CD4-positive, alpha-beta memory T cell (primary cell): ENCODE measurements around the gene KCND2. TPM values are rescaled to one million over a fixed set of nuclear protein-coding genes. Genes with fewer than 3 reads are reported as not detected.
A peak's percentile ranks its signal among the peaks of the same experiment; 100 is the strongest.

Experiments
- CTCF ChIA-PET: fragments of 350-600 bp; sonication (Branson Sonifier 250); formaldehyde crosslinking; loops from one replicate; lab custom pipeline; 2021; ENCODE audit warnings: inconsistent platforms; ENCODE audit not compliant: partially characterized antibody; lab: Charles Lee
- POLR2A ChIA-PET: fragments of 350-600 bp; sonication (Branson Sonifier 250); formaldehyde crosslinking; loops from one replicate; lab custom pipeline; 2021; ENCODE audit not compliant: partially characterized antibody; lab: Charles Lee
- DNase-seq, 5 donors: peaks; one replicate each; pipeline versions ENCODE4 v3.0.0 to v3.0.0-alpha.2; 2020 to 2022; ENCODE audit warnings: mixed read lengths in 1 of 5
- H3K27ac ChIP-seq: one replicate; pipeline ENCODE4 v1.7.0; 2013; ENCODE audit warnings: low read depth, low read length
- H3K27me3 ChIP-seq: 2 replicates; pipeline ENCODE4 v1.7.0; 2013; ENCODE audit warnings: mild to moderate bottlenecking, low read length, moderate library complexity; ENCODE audit not compliant: insufficient read depth
- H3K36me3 ChIP-seq: 2 replicates; pipeline ENCODE4 v1.7.0; 2013; ENCODE audit warnings: mild to moderate bottlenecking, low read length, moderate library complexity; ENCODE audit not compliant: insufficient read depth
- H3K4me1 ChIP-seq: 2 replicates; pipeline ENCODE4 v1.7.0; 2013; ENCODE audit warnings: mild to moderate bottlenecking, low read length, moderate library complexity; ENCODE audit not compliant: insufficient read depth
- H3K4me3 ChIP-seq, 2 donors: one replicate each; pipeline ENCODE4 v1.7.0; 2013; ENCODE audit warnings: low read length in 2 of 2, mild to moderate bottlenecking in 1 of 2
- H3K9me3 ChIP-seq, 2 donors: one replicate each; pipeline ENCODE4 v1.7.0; 2013; ENCODE audit warnings: low read length in 2 of 2, control low read depth in 1 of 2; ENCODE audit not compliant: control insufficient read depth in 1 of 2
- H3K27ac Mint-ChIP-seq, 7 donors: one replicate each; pipeline ENCODE4 v1.8.0; 2020 to 2021; ENCODE audit warnings: mixed read lengths in 7 of 7, mild to moderate bottlenecking in 6 of 7, inconsistent platforms in 3 of 7, moderate library complexity in 3 of 7
- H3K27me3 Mint-ChIP-seq, 2 donors: one replicate each; pipeline ENCODE4 v1.8.0; 2020 to 2021; ENCODE audit warnings: mixed read lengths in 2 of 2
- H3K36me3 Mint-ChIP-seq, 2 donors: one replicate each; pipeline ENCODE4 v1.8.0; 2020 to 2021; ENCODE audit warnings: mixed read lengths in 2 of 2, inconsistent platforms in 1 of 2, mild to moderate bottlenecking in 1 of 2
- H3K4me1 Mint-ChIP-seq, 4 donors: one replicate each; pipeline ENCODE4 v1.8.0; 2020 to 2021; ENCODE audit warnings: mixed read lengths in 4 of 4, mild to moderate bottlenecking in 1 of 4
- H3K4me3 Mint-ChIP-seq, 8 donors: one replicate each; pipeline ENCODE4 v1.8.0; 2020 to 2021; ENCODE audit warnings: mixed read lengths in 8 of 8, mild to moderate bottlenecking in 7 of 8, moderate library complexity in 6 of 8, inconsistent platforms in 3 of 8
- H3K9me3 Mint-ChIP-seq, 8 donors: one replicate each; pipeline ENCODE4 v1.8.0; 2020 to 2021; ENCODE audit warnings: mixed read lengths in 8 of 8, mild to moderate bottlenecking in 5 of 8, inconsistent platforms in 3 of 8, moderate library complexity in 1 of 8
- intact Hi-C: fragments of 100-400 bp; cut with micrococcal nuclease; formaldehyde crosslinking; loops from one replicate; pipeline ENCODE4 v1.15.1; 2023
- polyA plus RNA-seq, 2 donors: library from polyadenylated mRNA; unstranded; fragments of 300-500 nt; fragmentation: Illumina TruSeq; gene quantifications; one replicate each; pipeline ENCODE4 v1.2.3, GENCODE V29; 2021
- total RNA-seq, 2 experiments: library from RNA; stranded (reverse); gene quantifications; one replicate each; pipeline ENCODE4 v1.2.3, GENCODE V29; 2021

Gene KCND2
- total and polyA plus RNA-seq, 4 experiments from 2014 or later = not detected

DNA sequence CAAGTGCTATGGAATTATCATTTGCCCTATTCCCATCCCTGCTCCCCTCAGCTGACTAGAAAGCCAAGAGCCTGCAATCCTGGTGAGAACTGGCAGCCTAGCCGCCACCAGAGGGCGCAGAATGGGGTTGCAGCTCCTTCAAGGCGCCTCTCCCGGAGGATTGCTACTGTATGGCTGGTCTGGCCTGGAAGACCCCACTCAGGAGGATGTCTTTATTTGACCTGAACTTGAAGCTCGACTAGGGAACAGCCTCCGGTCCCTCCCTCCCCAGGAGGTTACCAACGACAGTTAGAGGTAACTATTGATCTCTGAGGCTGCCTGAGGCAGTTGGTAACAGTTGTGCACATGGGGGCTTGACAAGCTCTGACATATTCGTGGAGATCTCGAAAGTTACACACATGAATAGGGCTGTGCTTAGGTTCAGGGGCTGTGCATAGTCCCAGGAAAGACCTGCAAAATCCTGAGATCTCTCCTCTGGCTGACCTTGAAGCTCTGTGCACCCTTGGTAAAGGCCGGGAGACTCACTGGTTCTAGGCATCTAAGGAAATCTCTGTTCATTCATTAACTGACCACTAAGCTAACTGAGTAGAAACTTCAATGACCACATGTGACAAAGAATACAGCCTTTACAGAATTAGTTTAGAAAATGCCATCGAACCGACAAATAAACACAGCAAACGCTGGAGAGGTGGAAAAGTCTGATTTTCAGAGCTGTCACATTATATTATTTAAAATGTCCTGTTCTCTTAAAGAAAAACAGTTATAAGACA, 519.3 kb downstream of the KCND2 start:
- Histone ChIP-seq H3K27ac (no peak overlapping the region), H3K27me3 (no peaks in the 10 kb centered on the region), H3K36me3 (no peaks in the 10 kb centered on the region), H3K9me3 (no peaks in the 10 kb centered on the region), H3K4me3 (no peak overlapping the region), H3K4me1 (no peaks in the 10 kb centered on the region)
- peaks cover 0 to 1% (median 0%) of the 10 kb centered on the region in 8 donors for H3K9me3 Mint-ChIP-seq
- POLR2A ChIA-PET = no interaction called here
- CTCF ChIA-PET = interaction anchor here (0.7 to 3.2 kb wide), 27 partner anchors 9 to 315 kb away, joined by 3 to 26 read pairs (median 3); no protein-coding TSS in a partner anchor
- no peak overlapping the region for H3K27ac Mint-ChIP-seq
- no peaks in the 10 kb centered on the region for H3K4me1 Mint-ChIP-seq
- peak; percentile 22 to 43 (median 32) for DNase-seq
- no peaks in the 10 kb centered on the region for H3K36me3 Mint-ChIP-seq
- H3K4me3 Mint-ChIP-seq = no peak overlapping the region
- H3K27me3 Mint-ChIP-seq = no peaks in the 10 kb centered on the region
- intact Hi-C loops = loop anchor here (1.0 to 5.0 kb wide), 3 partner anchors 149 to 315 kb away; no protein-coding TSS in a partner anchor

DNA sequence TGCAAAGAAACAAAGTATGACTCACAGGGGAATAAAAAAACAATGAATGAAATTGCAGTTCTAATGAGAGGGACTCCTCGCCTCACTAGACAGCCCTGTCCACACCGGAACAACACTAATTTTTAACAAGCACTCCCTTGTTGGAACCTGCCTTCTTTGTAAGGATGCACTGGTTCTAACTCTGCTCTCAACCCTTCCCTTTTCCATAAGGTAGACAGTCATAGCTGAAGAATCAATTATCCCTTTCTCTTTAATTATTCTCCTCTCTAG, 519.8 kb downstream of the KCND2 start:
- ChIA-PET POLR2A (no interaction called here), CTCF (interaction anchor here (0.7 to 3.2 kb wide), 18 partner anchors 8 to 315 kb away, joined by 3 to 26 read pairs (median 4); no protein-coding TSS in a partner anchor)
- Histone ChIP-seq H3K9me3 (no peaks in the 10 kb centered on the region), H3K36me3 (no peaks in the 10 kb centered on the region), H3K27me3 (no peaks in the 10 kb centered on the region), H3K27ac (no peak overlapping the region), H3K4me3 (no peak overlapping the region), H3K4me1 (no peaks in the 10 kb centered on the region)
- intact Hi-C loops = loop anchor here (1.0 to 5.0 kb wide), 3 partner anchors 149 to 315 kb away; no protein-coding TSS in a partner anchor
- Mint-ChIP-seq H3K27ac (no peak overlapping the region), H3K36me3 (no peaks in the 10 kb centered on the region), H3K27me3 (no peaks in the 10 kb centered on the region), H3K4me3 (no peak overlapping the region), H3K4me1 (no peaks in the 10 kb centered on the region), H3K9me3 (peaks cover 0 to 4% (median 0%) of the 10 kb centered on the region in 8 donors)
- no peak for DNase-seq

DNA sequence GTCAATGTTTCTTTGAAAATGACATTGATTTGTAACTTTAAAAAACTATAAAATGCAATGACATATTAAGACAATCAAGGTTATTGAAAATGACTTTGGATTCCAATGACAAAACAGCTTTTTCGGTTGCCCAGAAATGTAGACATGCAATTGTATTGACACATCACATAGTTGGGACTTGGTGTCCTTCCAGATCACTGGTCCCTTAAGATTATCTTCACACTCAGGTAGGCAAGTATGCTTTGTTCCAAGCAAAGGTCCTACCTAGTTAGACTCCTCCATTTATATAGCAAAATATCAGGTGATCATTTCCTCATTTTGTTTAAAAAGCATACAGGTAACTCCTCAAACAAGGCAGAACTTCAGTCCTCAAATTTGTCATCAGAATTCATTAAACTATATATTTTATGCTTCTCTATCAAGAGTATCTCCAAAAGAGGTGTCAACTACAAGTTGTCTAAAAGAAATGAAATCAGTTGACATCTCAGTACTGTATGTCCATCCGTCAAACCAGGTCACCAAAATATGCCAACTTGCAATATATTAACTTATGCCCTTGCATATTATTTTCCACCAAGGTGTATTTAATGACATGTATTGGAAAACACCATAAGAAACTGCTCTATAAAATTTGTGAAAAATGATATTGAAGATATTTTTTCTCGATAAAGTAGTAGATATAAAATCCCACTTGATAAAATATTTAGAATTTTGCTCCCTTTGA, 520.4 kb downstream of the KCND2 start:
- ChIA-PET CTCF (interaction anchor here (1.5 to 3.2 kb wide), 5 partner anchors 10 to 314 kb away, joined by 3 to 26 read pairs (median 8); no protein-coding TSS in a partner anchor), POLR2A (no interaction called here)
- DNase-seq = no peak
- Mint-ChIP-seq H3K4me3 (no peak overlapping the region), H3K9me3 (peaks cover 0 to 4% (median 0%) of the 10 kb centered on the region in 8 donors), H3K27me3 (no peaks in the 10 kb centered on the region), H3K4me1 (no peaks in the 10 kb centered on the region), H3K27ac (no peak overlapping the region), H3K36me3 (no peaks in the 10 kb centered on the region)
- Histone ChIP-seq H3K27ac (no peak overlapping the region), H3K9me3 (no peaks in the 10 kb centered on the region), H3K4me3 (no peak overlapping the region), H3K36me3 (no peaks in the 10 kb centered on the region), H3K27me3 (no peaks in the 10 kb centered on the region), H3K4me1 (no peaks in the 10 kb centered on the region)
- intact Hi-C loops = loop anchor here (5.0 kb wide), 1 partner anchor 314 kb away; no protein-coding TSS in a partner anchor

DNA sequence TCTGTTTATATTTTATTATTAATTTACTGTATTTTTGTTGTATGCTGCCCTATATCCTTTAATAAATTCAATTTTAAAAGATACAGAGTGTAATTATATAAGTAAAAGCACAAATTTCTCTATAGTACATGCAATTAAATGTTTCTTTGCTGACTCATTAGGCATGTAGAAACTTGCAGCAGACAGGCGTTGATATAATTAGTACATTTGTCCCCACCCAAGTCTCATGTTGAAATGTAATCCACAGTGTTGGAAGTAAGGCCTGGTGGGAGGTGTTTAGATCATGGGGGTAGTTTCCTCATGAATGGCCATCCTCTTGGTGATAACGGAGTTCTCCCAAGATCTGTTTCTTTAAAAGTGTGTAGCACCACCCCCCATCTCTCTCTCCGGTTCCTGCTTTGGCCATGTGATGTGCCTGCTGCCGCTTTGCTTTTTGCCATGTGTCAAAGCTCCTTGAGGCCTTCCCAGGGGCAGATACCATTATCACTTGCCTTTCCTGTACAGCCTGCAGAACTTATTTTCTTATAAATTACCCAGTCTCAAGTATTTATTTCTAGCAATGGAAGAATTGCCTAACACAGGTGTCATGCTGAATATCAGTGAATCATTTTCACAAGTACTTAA, 521.2 kb downstream of the KCND2 start:
- H3K4me1 ChIP-seq = no peaks in the 10 kb centered on the region
- H3K4me3 Mint-ChIP-seq = no peak overlapping the region
- H3K27me3 Mint-ChIP-seq = no peaks in the 10 kb centered on the region
- H3K27ac Mint-ChIP-seq = no peak overlapping the region
- H3K9me3 Mint-ChIP-seq = peaks cover 0 to 4% (median 0%) of the 10 kb centered on the region in 8 donors
- no peak overlapping the region for H3K4me3 ChIP-seq
- no peaks in the 10 kb centered on the region for H3K4me1 Mint-ChIP-seq
- no peaks in the 10 kb centered on the region for H3K27me3 ChIP-seq
- no peak overlapping the region for H3K27ac ChIP-seq
- H3K36me3 ChIP-seq = no peaks in the 10 kb centered on the region
- DNase-seq = no peak
- intact Hi-C loops = loop anchor here (5.0 kb wide), 1 partner anchor 313 kb away; no protein-coding TSS in a partner anchor
- ChIA-PET POLR2A (no interaction called here), CTCF (interaction anchor here (0.7 to 2.3 kb wide), 5 partner anchors 8 to 287 kb away, joined by 3 to 15 read pairs (median 4); no protein-coding TSS in a partner anchor)
- no peaks in the 10 kb centered on the region for H3K9me3 ChIP-seq
- no peaks in the 10 kb centered on the region for H3K36me3 Mint-ChIP-seq

DNA sequence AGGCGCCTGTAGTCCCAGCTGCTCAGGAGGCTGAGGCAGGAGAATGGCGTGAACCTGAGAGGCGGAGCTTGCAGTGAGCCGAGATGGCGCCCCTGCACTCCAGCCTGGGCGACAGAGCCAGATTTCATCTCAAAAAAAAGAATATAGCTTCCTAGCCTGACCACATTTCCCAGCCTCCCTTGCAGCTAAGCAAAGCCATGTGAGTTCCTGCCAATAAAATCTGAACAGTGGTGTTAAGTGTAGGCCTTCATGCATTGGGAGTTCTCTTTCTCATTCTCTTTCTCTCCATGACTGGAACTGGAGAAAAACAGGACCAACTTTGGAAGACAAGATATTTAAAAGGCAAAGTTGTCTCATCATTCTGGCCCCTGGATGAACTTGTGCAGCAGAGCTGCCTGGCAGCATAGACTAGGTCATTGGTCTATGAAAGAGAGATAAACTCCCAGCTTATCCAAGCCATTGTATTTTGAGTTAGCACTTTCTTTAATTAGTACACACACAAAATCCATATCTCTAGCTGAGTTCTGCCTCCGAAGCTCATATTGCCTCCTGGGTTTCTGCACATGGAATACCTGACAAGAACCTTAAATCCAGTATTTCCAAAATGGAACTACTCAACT, 524.2 kb downstream of the KCND2 start:
- Mint-ChIP-seq H3K4me1 (no peaks in the 10 kb centered on the region), H3K36me3 (no peaks in the 10 kb centered on the region), H3K9me3 (peaks cover 0 to 4% (median 0%) of the 10 kb centered on the region in 8 donors), H3K27ac (no peak overlapping the region), H3K4me3 (no peak overlapping the region), H3K27me3 (peaks cover 0 to 2% of the 10 kb centered on the region in 2 donors)
- H3K9me3 ChIP-seq = no peaks in the 10 kb centered on the region
- no peaks in the 10 kb centered on the region for H3K27me3 ChIP-seq
- ChIA-PET POLR2A (no interaction called here), CTCF (interaction anchor here (0.9 to 1.6 kb wide), 3 partner anchors 9 to 311 kb away, joined by 3 to 12 read pairs (median 6); no protein-coding TSS in a partner anchor)
- DNase-seq = no peak
- no peak overlapping the region for H3K4me3 ChIP-seq
- no peak overlapping the region for H3K27ac ChIP-seq
- H3K4me1 ChIP-seq = no peaks in the 10 kb centered on the region
- H3K36me3 ChIP-seq = no peaks in the 10 kb centered on the region
- intact Hi-C loops = no loop called here

DNA sequence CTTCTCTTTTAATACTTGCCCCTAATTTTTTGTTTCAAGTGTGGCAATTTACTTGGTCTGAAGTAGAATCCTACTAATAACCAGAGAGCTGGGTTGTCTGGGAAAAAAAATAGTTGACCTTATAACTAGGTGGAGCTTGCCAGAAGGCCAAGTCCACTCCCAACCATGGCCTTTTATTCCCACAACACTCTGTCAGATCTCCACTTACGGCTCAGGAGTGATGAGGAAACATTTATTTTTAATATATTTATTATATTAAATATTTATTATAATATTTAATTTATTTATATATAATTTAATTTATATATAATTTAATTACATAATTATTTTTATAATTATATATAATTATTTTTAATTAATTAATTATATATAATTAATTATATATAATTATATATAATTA, 526.2 kb downstream of the KCND2 start:
- Mint-ChIP-seq H3K9me3 (peaks cover 0 to 4% (median 0%) of the 10 kb centered on the region in 8 donors), H3K4me1 (no peaks in the 10 kb centered on the region), H3K4me3 (no peak overlapping the region), H3K36me3 (no peaks in the 10 kb centered on the region), H3K27me3 (peaks cover 2 to 4% of the 10 kb centered on the region in 2 donors), H3K27ac (no peak overlapping the region)
- H3K4me1 ChIP-seq = no peaks in the 10 kb centered on the region
- DNase-seq = no peak
- H3K9me3 ChIP-seq = no peaks in the 10 kb centered on the region
- no peak overlapping the region for H3K4me3 ChIP-seq
- no peaks in the 10 kb centered on the region for H3K27me3 ChIP-seq
- H3K36me3 ChIP-seq = no peaks in the 10 kb centered on the region
- CTCF ChIA-PET = interaction anchor here (0.9 to 1.6 kb wide), 2 partner anchors 10 to 118 kb away, joined by 3 read pairs; no protein-coding TSS in a partner anchor
- intact Hi-C loops = no loop called here
- POLR2A ChIA-PET = interaction anchor here (1.0 kb wide), 1 partner anchor 152 kb away, joined by 3 read pairs; the partner anchor contains the start of gene ING3
- H3K27ac ChIP-seq = no peak overlapping the region
